ENCODE results near the gene LIPT1.

DNA sequence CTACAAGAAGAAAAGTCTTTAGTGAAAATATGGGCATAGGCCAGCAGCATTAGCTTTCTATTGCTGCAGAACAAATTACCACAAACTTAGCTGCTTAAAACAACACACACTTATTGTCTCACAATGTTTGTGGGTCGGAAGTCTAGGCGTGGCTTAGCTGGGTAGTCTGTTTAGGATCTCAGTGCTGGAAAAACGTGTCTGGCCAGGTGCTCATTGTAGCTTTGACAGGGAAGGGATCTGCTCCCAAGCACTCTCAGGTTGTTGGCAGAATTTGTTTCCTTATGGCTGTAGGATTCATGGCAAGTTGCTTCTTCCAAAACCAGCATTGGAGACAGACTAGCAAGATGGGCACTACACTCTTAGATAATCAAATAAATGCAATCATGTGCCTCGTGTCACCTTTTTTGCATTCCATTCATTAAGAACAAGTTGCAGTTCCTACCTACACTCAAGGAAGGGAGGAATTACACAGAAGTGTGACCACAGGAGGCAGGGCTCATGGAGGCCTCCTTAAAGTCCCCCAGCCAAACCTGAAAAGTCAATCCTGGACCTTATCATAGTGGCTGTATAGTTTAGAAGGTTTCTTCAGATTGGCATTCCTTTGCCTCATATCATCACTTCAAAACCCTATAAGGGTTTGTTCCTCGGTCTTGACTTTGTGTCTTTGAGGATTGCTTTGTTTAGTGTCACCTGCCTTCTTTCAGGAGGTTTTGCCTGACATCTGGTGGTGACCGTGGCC is 43.5 kb downstream of the LIPT1 start:
- TF ChIP-seq CTCF (IDR thresholded peaks at IDR 0.05; ENCODE audit: low read depth, low read length, missing input control) (no peak), ATF3 (IDR thresholded peaks at IDR 0.05) (no peak), JUND (IDR thresholded peaks at IDR 0.05) (no peak), GABPA (IDR thresholded peaks at IDR 0.05 in 1 of 2, conservative IDR thresholded peaks at IDR 0.05 in 1 of 2) (no peak), YY1 (IDR thresholded peaks at IDR 0.05) (no peak), TAF1 (conservative IDR thresholded peaks at IDR 0.05) (no peak), EGR1 (IDR thresholded peaks at IDR 0.05; ENCODE audit: low read depth in 2 of 2) (no peak), RAD21 (IDR thresholded peaks at IDR 0.05) (no peak), FOXA1 (IDR thresholded peaks at IDR 0.05) (no peak), HNF4G (IDR thresholded peaks at IDR 0.05) (no peak)
- TF ChIP-seq, protein P1, sequence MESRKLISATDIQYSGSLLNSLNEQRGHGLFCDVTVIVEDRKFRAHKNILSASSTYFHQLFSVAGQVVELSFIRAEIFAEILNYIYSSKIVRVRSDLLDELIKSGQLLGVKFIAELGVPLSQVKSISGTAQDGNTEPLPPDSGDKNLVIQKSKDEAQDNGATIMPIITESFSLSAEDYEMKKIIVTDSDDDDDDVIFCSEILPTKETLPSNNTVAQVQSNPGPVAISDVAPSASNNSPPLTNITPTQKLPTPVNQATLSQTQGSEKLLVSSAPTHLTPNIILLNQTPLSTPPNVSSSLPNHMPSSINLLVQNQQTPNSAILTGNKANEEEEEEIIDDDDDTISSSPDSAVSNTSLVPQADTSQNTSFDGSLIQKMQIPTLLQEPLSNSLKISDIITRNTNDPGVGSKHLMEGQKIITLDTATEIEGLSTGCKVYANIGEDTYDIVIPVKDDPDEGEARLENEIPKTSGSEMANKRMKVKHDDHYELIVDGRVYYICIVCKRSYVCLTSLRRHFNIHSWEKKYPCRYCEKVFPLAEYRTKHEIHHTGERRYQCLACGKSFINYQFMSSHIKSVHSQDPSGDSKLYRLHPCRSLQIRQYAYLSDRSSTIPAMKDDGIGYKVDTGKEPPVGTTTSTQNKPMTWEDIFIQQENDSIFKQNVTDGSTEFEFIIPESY (IDR thresholded peaks at IDR 0.05): no peak
- TF ChIP-seq, protein P2, sequence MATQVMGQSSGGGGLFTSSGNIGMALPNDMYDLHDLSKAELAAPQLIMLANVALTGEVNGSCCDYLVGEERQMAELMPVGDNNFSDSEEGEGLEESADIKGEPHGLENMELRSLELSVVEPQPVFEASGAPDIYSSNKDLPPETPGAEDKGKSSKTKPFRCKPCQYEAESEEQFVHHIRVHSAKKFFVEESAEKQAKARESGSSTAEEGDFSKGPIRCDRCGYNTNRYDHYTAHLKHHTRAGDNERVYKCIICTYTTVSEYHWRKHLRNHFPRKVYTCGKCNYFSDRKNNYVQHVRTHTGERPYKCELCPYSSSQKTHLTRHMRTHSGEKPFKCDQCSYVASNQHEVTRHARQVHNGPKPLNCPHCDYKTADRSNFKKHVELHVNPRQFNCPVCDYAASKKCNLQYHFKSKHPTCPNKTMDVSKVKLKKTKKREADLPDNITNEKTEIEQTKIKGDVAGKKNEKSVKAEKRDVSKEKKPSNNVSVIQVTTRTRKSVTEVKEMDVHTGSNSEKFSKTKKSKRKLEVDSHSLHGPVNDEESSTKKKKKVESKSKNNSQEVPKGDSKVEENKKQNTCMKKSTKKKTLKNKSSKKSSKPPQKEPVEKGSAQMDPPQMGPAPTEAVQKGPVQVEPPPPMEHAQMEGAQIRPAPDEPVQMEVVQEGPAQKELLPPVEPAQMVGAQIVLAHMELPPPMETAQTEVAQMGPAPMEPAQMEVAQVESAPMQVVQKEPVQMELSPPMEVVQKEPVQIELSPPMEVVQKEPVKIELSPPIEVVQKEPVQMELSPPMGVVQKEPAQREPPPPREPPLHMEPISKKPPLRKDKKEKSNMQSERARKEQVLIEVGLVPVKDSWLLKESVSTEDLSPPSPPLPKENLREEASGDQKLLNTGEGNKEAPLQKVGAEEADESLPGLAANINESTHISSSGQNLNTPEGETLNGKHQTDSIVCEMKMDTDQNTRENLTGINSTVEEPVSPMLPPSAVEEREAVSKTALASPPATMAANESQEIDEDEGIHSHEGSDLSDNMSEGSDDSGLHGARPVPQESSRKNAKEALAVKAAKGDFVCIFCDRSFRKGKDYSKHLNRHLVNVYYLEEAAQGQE (IDR thresholded peaks at IDR 0.05): no peak
- TF ChIP-seq, protein P3, sequence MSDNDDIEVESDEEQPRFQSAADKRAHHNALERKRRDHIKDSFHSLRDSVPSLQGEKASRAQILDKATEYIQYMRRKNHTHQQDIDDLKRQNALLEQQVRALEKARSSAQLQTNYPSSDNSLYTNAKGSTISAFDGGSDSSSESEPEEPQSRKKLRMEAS (IDR thresholded peaks at IDR 0.05): no peak

Measured in liver (tissue), 3 donors.